Duodenal mucosa (tissue), 2 donors: ENCODE results near the gene ARSB.

Experiments used
- H3K27ac ChIP-seq: one replicate; pipeline ENCODE4 v1.7.0; 2013; ENCODE audit warnings: low read depth, low read length
- H3K27me3 ChIP-seq, 2 donors: one replicate each; pipeline ENCODE4 v1.7.0; 2013; ENCODE audit warnings: low read length in 2 of 2, control low read depth in 1 of 2; ENCODE audit not compliant: insufficient read depth in 2 of 2, control insufficient read depth in 1 of 2
- H3K36me3 ChIP-seq, 2 donors: one replicate each; pipeline ENCODE4 v1.7.0; 2013; ENCODE audit warnings: low read length in 2 of 2, control low read depth in 1 of 2; ENCODE audit not compliant: insufficient read depth in 2 of 2, control insufficient read depth in 1 of 2
- H3K4me1 ChIP-seq, 2 donors: one replicate each; pipeline ENCODE4 v1.7.0; 2013; ENCODE audit warnings: low read length in 2 of 2, control low read depth in 1 of 2; ENCODE audit not compliant: insufficient read depth in 2 of 2, control insufficient read depth in 1 of 2
- H3K4me3 ChIP-seq, 2 donors: one replicate each; pipeline ENCODE4 v1.7.0; 2013; ENCODE audit warnings: low read length in 2 of 2, low read depth in 1 of 2
- H3K9ac ChIP-seq, 2 donors: one replicate each; pipeline ENCODE4 v1.7.0; 2013; ENCODE audit warnings: low read length in 2 of 2, low read depth in 1 of 2
- H3K9me3 ChIP-seq, 2 donors: one replicate each; pipeline ENCODE4 v1.7.0; 2013; ENCODE audit warnings: low read length in 2 of 2, control low read depth in 1 of 2; ENCODE audit not compliant: control insufficient read depth in 1 of 2

ARSB gene

GRCh38 chr5:78760366-78760765 is 224.7 kb downstream of the ARSB start:
- peaks cover 0 to 6% of the 10 kb centered on the region in 2 donors for H3K4me1 ChIP-seq

DNA sequence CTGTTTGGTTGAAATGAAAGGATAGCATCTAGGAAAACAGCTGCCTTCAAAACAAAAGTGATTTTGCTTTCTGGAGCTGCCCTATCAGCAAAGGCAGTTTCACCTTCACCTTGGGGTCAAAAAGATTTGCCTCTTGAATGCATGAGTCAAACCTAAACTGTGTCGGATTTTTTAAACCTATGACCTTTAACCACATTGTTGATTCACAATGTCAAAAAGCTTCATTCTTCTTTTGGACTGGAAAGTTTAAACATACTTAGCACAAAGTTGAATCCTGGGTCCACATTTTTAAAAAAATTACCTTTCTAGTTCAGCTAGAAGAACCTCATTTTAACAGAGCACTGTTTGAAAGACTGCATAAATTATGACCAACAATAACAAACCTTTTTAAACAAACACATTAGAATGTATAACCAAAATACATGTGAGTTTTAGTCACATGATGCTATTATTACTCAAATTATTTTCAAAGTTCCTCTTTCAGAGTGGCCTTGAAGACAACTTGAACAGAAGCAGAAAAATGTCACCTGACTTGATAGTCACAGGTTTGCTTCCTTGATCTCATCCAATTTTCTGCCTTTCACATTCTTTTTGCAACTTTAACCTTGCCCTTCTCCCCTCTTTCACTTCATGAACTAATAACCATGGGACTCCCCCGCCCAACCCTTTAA is 226.8 kb downstream of the ARSB start:
- Histone ChIP-seq H3K9ac (no peak overlapping the region), H3K27ac (no peak overlapping the region), H3K4me3 (no peak overlapping the region), H3K4me1 (peaks cover 0 to 6% of the 10 kb centered on the region in 2 donors), H3K36me3 (no peaks in the 10 kb centered on the region), H3K9me3 (no peaks in the 10 kb centered on the region), H3K27me3 (no peaks in the 10 kb centered on the region)

More at GRCh38 chr5:78760366-78760765, 224.7 kb downstream of the ARSB start:
- Histone ChIP-seq H3K36me3 (no peaks in the 10 kb centered on the region), H3K9me3 (no peaks in the 10 kb centered on the region), H3K27me3 (no peaks in the 10 kb centered on the region), H3K9ac (no peak overlapping the region), H3K27ac (no peak overlapping the region), H3K4me3 (no peak overlapping the region)

- Histone ChIP-seq H3K27ac (no peak overlapping the region), H3K36me3 (no peaks in the 10 kb centered on the region), H3K9me3 (no peaks in the 10 kb centered on the region), H3K27me3 (no peaks in the 10 kb centered on the region), H3K4me3 (no peak overlapping the region), H3K4me1 (peaks cover 0 to 6% of the 10 kb centered on the region in 2 donors), H3K9ac (no peak overlapping the region)
Measured at GRCh38 chr5:78757269-78758053, 227.6 kb downstream of the ARSB start.

DNA sequence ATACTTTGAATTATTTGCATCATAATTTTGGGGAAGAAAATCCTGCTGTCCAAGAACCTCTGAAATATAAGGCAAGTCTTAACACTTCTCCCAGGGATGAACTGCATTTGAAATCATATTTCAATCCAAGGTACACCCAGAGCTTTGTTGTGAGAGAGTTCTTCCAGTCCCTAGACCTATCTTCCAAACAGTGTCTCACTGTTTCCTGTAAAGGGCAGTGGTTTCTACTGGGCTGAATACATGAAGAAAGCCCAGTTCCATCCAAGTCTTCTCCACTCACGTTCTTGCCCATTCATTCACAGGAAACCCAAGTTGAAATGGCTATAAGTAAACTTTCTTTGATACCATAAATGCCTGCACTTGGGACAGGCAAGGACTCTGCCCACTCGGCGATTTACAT is 228.3 kb downstream of the ARSB start:
- H3K9me3 ChIP-seq, result no peaks in the 10 kb centered on the region
- H3K4me3 ChIP-seq, result no peak overlapping the region
- H3K36me3 ChIP-seq, result no peaks in the 10 kb centered on the region
- no peaks in the 10 kb centered on the region for H3K27me3 ChIP-seq
- no peak overlapping the region for H3K9ac ChIP-seq
- peaks cover 0 to 6% of the 10 kb centered on the region in 2 donors for H3K4me1 ChIP-seq
- H3K27ac ChIP-seq, result no peak overlapping the region

- no peak overlapping the region for H3K9ac ChIP-seq
- H3K36me3 ChIP-seq, result no peaks in the 10 kb centered on the region
- peaks cover 0 to 3% of the 10 kb centered on the region in 2 donors for H3K4me1 ChIP-seq
- H3K4me3 ChIP-seq, result no peak overlapping the region
- no peak overlapping the region for H3K27ac ChIP-seq
- H3K27me3 ChIP-seq, result no peaks in the 10 kb centered on the region
- H3K9me3 ChIP-seq, result no peaks in the 10 kb centered on the region
Measured at GRCh38 chr5:78755822-78756429, 229.2 kb downstream of the ARSB start.

- no peaks in the 10 kb centered on the region for H3K9me3 ChIP-seq
- H3K27ac ChIP-seq, result no peak overlapping the region
- no peak overlapping the region for H3K4me3 ChIP-seq
Measured at GRCh38 chr5:78754655-78755054, 230.5 kb downstream of the ARSB start.

GRCh38 chr5:78753093-78753531 is 232.0 kb downstream of the ARSB start:
- Histone ChIP-seq H3K4me1 (no peaks in the 10 kb centered on the region), H3K27ac (no peak overlapping the region), H3K4me3 (no peak overlapping the region), H3K27me3 (no peaks in the 10 kb centered on the region), H3K9me3 (no peaks in the 10 kb centered on the region), H3K36me3 (no peaks in the 10 kb centered on the region), H3K9ac (no peak overlapping the region)

More at GRCh38 chr5:78754655-78755054, 230.5 kb downstream of the ARSB start:
- Histone ChIP-seq H3K9ac (no peak overlapping the region), H3K27me3 (no peaks in the 10 kb centered on the region), H3K36me3 (no peaks in the 10 kb centered on the region), H3K4me1 (no peaks in the 10 kb centered on the region)

- no peaks in the 10 kb centered on the region for H3K27me3 ChIP-seq
- no peaks in the 10 kb centered on the region for H3K4me1 ChIP-seq
- H3K36me3 ChIP-seq, result no peaks in the 10 kb centered on the region
- H3K4me3 ChIP-seq, result no peak overlapping the region
- no peak overlapping the region for H3K27ac ChIP-seq
- no peak overlapping the region for H3K9ac ChIP-seq
- H3K9me3 ChIP-seq, result no peaks in the 10 kb centered on the region
Measured at GRCh38 chr5:78751872-78752271, 233.2 kb downstream of the ARSB start.

DNA sequence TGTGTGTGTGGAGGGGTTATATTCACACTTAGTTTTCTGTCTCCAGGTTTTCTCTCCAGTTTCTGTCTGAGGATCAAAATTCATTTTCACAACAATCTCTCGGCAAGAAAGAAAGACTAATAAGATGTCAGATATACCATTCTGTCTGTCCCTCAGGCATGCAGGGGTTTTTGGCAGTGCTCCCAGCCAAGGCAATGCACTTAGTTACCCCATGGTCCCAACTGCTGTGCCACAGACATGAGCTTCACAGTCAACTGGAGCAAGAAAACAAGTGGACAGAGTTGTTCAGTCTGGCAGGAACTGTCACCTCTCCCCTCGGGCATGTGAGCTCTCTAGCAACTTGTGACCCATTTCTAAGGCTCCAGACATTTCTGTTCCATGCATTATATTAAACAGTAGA is 234.8 kb downstream of the ARSB start:
- no peak overlapping the region for H3K9ac ChIP-seq
- H3K27me3 ChIP-seq, result no peaks in the 10 kb centered on the region
- H3K4me1 ChIP-seq, result no peaks in the 10 kb centered on the region

GRCh38 chr5:78747705-78748359 is 237.3 kb downstream of the ARSB start:
- no peaks in the 10 kb centered on the region for H3K27me3 ChIP-seq
- H3K4me3 ChIP-seq, result no peak overlapping the region
- no peaks in the 10 kb centered on the region for H3K9me3 ChIP-seq
- no peaks in the 10 kb centered on the region for H3K36me3 ChIP-seq
- no peak overlapping the region for H3K9ac ChIP-seq
- H3K4me1 ChIP-seq, result no peaks in the 10 kb centered on the region
- H3K27ac ChIP-seq, result no peak overlapping the region

More for the DNA sequence above, 234.8 kb downstream of the ARSB start:
- no peaks in the 10 kb centered on the region for H3K9me3 ChIP-seq
- no peak overlapping the region for H3K4me3 ChIP-seq
- no peak overlapping the region for H3K27ac ChIP-seq
- no peaks in the 10 kb centered on the region for H3K36me3 ChIP-seq
